Fibroblast of villous mesenchyme (primary cell): ENCODE measurements around the gene TPM3. TPM values are rescaled to one million over a fixed set of nuclear protein-coding genes. Genes with fewer than 3 reads are reported as not detected.

Experiments used
- DNase-seq: peaks from one replicate; pipeline ENCODE4 v3.0.0-alpha.2; 2010; ENCODE audit warnings: low read depth
- H3K4me3 ChIP-seq: 2 replicates; pipeline ENCODE4 v1.5.1; 2011; ENCODE audit warnings: low read depth, mild to moderate bottlenecking, low read length
- CTCF ChIP-seq: IDR thresholded peaks from 2 replicates; pipeline ENCODE4 v1.5.1; 2012; ENCODE audit warnings: low read depth, mild to moderate bottlenecking, low read length; ENCODE audit not compliant: insufficient read depth
- total RNA-seq: library from RNA; depleted of rRNA; stranded (reverse); fragments of >200 nt; gene quantifications from 2 replicates; pipeline ENCODE4 v1.2.3, GENCODE V29; 2012

The TPM3 gene
- total RNA-seq, 1 donor = 503 TPM

- peak within 1 kb of the TSS; percentile 99 for H3K4me3 ChIP-seq
- DNase-seq = peak; percentile 99
- no peak for TF ChIP-seq CTCF
Observed at GRCh38 chr1:154220071-154220969, 28.4 kb upstream of the TPM3 start, which contains the start of gene UBAP2L. TSS of gene UBAP2L (plus strand) at chr1:154220955. CDS start at chr1:154225124, 4,169 bp downstream.

DNA sequence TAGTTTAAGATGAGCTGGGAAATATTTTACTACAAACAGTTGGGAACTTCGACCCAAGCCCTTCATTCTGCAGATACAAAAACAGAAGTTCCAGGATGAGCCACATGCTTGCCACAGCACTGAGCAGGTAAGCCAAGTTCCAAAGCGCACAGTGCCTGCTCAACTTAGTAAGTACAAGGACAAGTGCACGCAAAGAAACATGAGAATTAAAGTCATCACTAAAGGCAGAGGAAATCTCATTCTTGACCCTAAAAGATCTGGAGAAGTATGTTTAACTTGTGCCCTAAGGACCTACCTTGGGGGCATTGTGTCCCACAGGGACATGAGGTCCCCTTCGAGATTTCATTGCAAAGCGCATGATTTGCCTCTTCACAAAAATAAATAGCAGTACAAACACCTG is 27.6 kb upstream of the TPM3 start:
- TF ChIP-seq CTCF = no peak
- peak overlapping the region; percentile 99 for H3K4me3 ChIP-seq
- DNase-seq = peak; percentile 9

DNA sequence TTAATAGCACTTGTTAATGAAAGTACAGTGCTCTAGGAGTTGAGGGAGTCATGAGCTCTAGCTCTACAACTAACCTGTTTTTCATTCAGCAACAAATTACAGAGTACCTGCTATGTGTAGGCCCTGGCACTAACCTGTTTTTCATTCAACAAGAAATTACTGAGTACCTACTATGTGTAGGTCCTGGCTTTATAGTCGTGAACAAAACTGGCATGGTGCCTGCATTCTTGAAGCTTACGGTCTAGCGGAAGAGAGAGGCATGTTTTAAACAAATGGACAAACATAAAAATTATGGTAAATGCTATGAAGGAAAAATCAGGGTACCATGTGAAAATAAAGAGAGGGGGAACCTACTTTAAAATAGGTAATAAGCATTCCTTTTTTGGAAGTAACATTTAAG is 26.6 kb upstream of the TPM3 start:
- no peak overlapping the region for H3K4me3 ChIP-seq
- no peak for TF ChIP-seq CTCF
- DNase-seq = no peak

GRCh38 chr1:154213274-154213673 is 21.4 kb upstream of the TPM3 start:
- no peak for TF ChIP-seq CTCF
- DNase-seq = no peak
- H3K4me3 ChIP-seq = no peak overlapping the region

- no peak for TF ChIP-seq CTCF
- no peak for DNase-seq
- no peak overlapping the region for H3K4me3 ChIP-seq
Observed at GRCh38 chr1:154212083-154212482, 20.2 kb upstream of the TPM3 start.

GRCh38 chr1:154208677-154209388 is 16.9 kb upstream of the TPM3 start:
- TF ChIP-seq CTCF = no peak
- DNase-seq = no peak
- no peak overlapping the region for H3K4me3 ChIP-seq
